OCI-LY7 (cell line): ENCODE data around the gene DTWD2.

Experiments
- EZH2phosphoT487 ChIP-seq: fragments of 200-600 bp; sonication (generic); IDR thresholded peaks from 2 replicates; pipeline ENCODE4 v1.6.1; 2018; ENCODE audit warnings: low read depth, borderline replicate concordance, mild to moderate bottlenecking, mixed run types, antibody characterized with exemption, low read length, moderate library complexity, mixed read lengths
- TF ChIP-seq, protein P1 (sequence below): fragments of 200-600 bp; sonication (generic); conservative IDR thresholded peaks from 2 replicates; pipeline ENCODE4 v1.5.1; 2014; ENCODE audit warnings: mild to moderate bottlenecking, antibody characterized with exemption, low read length, moderate library complexity, mixed read lengths

DNA sequence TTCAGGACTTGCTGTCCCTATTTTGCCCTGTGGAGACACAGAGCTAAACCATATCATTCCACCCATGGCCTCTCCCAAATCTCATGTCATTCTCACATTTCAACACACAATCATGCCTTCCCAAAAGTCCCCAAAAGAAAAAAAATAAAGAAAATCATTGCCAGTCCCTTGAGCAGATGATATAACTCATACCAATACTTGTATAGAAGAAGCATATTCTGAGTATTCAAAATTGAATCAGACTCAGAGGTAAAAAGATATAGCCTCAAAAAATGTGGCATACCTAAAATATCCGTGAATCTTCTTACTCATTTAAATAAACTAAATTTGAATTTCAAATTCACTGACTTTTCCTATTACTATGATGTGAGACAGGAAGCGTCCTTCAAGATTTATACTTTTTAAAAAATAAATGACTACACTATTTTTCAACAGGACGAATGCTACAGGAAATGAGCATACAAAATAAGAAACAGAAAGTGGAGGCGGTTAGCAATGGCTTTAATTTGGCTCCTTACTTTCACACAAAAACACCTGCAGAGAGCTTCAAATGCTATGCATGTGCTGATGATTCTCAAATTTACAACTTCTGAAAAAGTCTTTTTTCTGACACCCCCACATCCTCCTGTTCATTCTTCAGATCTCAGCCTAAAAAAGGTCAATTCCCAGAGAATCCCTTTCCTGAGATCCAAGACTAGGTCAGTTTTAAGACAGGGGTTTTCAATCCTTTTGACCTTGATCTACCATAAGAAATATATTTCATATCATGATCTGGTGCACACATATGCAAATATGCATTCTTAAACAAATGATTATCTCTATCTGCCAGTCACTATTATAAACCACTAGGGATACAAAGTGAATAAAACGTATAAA is 42.9 kb upstream of the DTWD2 start:
- no peak for TF ChIP-seq EZH2phosphoT487
- TF ChIP-seq, protein P1, sequence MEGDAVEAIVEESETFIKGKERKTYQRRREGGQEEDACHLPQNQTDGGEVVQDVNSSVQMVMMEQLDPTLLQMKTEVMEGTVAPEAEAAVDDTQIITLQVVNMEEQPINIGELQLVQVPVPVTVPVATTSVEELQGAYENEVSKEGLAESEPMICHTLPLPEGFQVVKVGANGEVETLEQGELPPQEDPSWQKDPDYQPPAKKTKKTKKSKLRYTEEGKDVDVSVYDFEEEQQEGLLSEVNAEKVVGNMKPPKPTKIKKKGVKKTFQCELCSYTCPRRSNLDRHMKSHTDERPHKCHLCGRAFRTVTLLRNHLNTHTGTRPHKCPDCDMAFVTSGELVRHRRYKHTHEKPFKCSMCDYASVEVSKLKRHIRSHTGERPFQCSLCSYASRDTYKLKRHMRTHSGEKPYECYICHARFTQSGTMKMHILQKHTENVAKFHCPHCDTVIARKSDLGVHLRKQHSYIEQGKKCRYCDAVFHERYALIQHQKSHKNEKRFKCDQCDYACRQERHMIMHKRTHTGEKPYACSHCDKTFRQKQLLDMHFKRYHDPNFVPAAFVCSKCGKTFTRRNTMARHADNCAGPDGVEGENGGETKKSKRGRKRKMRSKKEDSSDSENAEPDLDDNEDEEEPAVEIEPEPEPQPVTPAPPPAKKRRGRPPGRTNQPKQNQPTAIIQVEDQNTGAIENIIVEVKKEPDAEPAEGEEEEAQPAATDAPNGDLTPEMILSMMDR = no peak
